Mucosa of stomach (tissue), 1 donor: ENCODE data around the gene GAP43.

ENCODE experiments used
- H3K27me3 ChIP-seq: one replicate; pipeline ENCODE4 v1.7.0; 2013; ENCODE audit warnings: mild to moderate bottlenecking, low read length; ENCODE audit not compliant: control insufficient read depth, insufficient read depth
- H3K36me3 ChIP-seq: one replicate; pipeline ENCODE4 v1.7.0; 2013; ENCODE audit warnings: low read length; ENCODE audit not compliant: control insufficient read depth, insufficient read depth
- H3K4me1 ChIP-seq: one replicate; pipeline ENCODE4 v1.7.0; 2013; ENCODE audit warnings: mild to moderate bottlenecking, low read length; ENCODE audit not compliant: control insufficient read depth, insufficient read depth
- H3K4me3 ChIP-seq: one replicate; pipeline ENCODE4 v1.7.0; 2013; ENCODE audit warnings: low read length
- H3K9ac ChIP-seq: one replicate; pipeline ENCODE4 v1.7.0; 2013; ENCODE audit warnings: mild to moderate bottlenecking, low read length, moderate library complexity
- H3K9me3 ChIP-seq: one replicate; pipeline ENCODE4 v1.7.0; 2013; ENCODE audit warnings: mild to moderate bottlenecking, low read length, moderate library complexity; ENCODE audit not compliant: control insufficient read depth
- donor health status: Pancreatic carcinoma.

The GAP43 gene

GRCh38 chr3:115658032-115658336 is 34.7 kb downstream of the GAP43 start:
- no peaks in the 10 kb centered on the region for H3K36me3 ChIP-seq
- H3K9ac ChIP-seq, result peak overlapping the region; percentile 82
- peaks cover 10% of the 10 kb centered on the region for H3K27me3 ChIP-seq
- peak overlapping the region; percentile 76 for H3K4me3 ChIP-seq
- no peaks in the 10 kb centered on the region for H3K9me3 ChIP-seq
- H3K4me1 ChIP-seq, result peaks cover 5% of the 10 kb centered on the region

- Histone ChIP-seq H3K36me3 (no peaks in the 10 kb centered on the region), H3K9ac (peak overlapping the region; percentile 82), H3K27me3 (peaks cover 10% of the 10 kb centered on the region), H3K4me1 (peaks cover 5% of the 10 kb centered on the region), H3K4me3 (peak overlapping the region; percentile 76), H3K9me3 (no peaks in the 10 kb centered on the region)
Measured at GRCh38 chr3:115658337-115659181, 35.2 kb downstream of the GAP43 start.

- H3K9ac ChIP-seq, result peak overlapping the region; percentile 82
- peaks cover 10% of the 10 kb centered on the region for H3K27me3 ChIP-seq
- no peaks in the 10 kb centered on the region for H3K36me3 ChIP-seq
- no peak overlapping the region for H3K4me3 ChIP-seq
- peaks cover 5% of the 10 kb centered on the region for H3K4me1 ChIP-seq
- no peaks in the 10 kb centered on the region for H3K9me3 ChIP-seq
Measured at GRCh38 chr3:115659253-115660220, 36.2 kb downstream of the GAP43 start.

GRCh38 chr3:115660646-115661337 is 37.5 kb downstream of the GAP43 start:
- H3K36me3 ChIP-seq, result no peaks in the 10 kb centered on the region
- H3K4me1 ChIP-seq, result peaks cover 5% of the 10 kb centered on the region
- H3K27me3 ChIP-seq, result peaks cover 10% of the 10 kb centered on the region
- no peaks in the 10 kb centered on the region for H3K9me3 ChIP-seq
- no peak overlapping the region for H3K4me3 ChIP-seq
- H3K9ac ChIP-seq, result no peak overlapping the region

GRCh38 chr3:115662356-115662755 is 39.0 kb downstream of the GAP43 start:
- Histone ChIP-seq H3K4me1 (peaks cover 5% of the 10 kb centered on the region), H3K9ac (no peak overlapping the region), H3K9me3 (no peaks in the 10 kb centered on the region), H3K4me3 (no peak overlapping the region), H3K27me3 (peaks cover 10% of the 10 kb centered on the region), H3K36me3 (no peaks in the 10 kb centered on the region)

GRCh38 chr3:115663414-115663813 is 40.1 kb downstream of the GAP43 start:
- H3K9ac ChIP-seq, result no peak overlapping the region
- no peak overlapping the region for H3K4me3 ChIP-seq
- H3K27me3 ChIP-seq, result peaks cover 9% of the 10 kb centered on the region
- no peaks in the 10 kb centered on the region for H3K4me1 ChIP-seq
- no peaks in the 10 kb centered on the region for H3K9me3 ChIP-seq
- no peaks in the 10 kb centered on the region for H3K36me3 ChIP-seq

GRCh38 chr3:115666081-115666480 is 42.8 kb downstream of the GAP43 start:
- Histone ChIP-seq H3K9ac (no peak overlapping the region), H3K9me3 (no peaks in the 10 kb centered on the region), H3K36me3 (no peaks in the 10 kb centered on the region), H3K4me1 (no peaks in the 10 kb centered on the region), H3K27me3 (peaks cover 5% of the 10 kb centered on the region), H3K4me3 (no peak overlapping the region)

- H3K4me1 ChIP-seq, result no peaks in the 10 kb centered on the region
- H3K9me3 ChIP-seq, result no peaks in the 10 kb centered on the region
- peaks cover 4% of the 10 kb centered on the region for H3K27me3 ChIP-seq
- H3K9ac ChIP-seq, result no peak overlapping the region
- no peak overlapping the region for H3K4me3 ChIP-seq
- no peaks in the 10 kb centered on the region for H3K36me3 ChIP-seq
Measured at GRCh38 chr3:115666920-115667737, 43.8 kb downstream of the GAP43 start.

GRCh38 chr3:115667738-115668065 is 44.4 kb downstream of the GAP43 start:
- Histone ChIP-seq H3K27me3 (no peaks in the 10 kb centered on the region), H3K9ac (no peak overlapping the region), H3K4me3 (no peak overlapping the region), H3K36me3 (no peaks in the 10 kb centered on the region), H3K4me1 (no peaks in the 10 kb centered on the region), H3K9me3 (no peaks in the 10 kb centered on the region)

GRCh38 chr3:115670911-115671310 is 47.6 kb downstream of the GAP43 start:
- Histone ChIP-seq H3K9me3 (no peaks in the 10 kb centered on the region), H3K27me3 (no peaks in the 10 kb centered on the region), H3K36me3 (no peaks in the 10 kb centered on the region), H3K4me1 (no peaks in the 10 kb centered on the region), H3K9ac (no peak overlapping the region), H3K4me3 (no peak overlapping the region)

- no peaks in the 10 kb centered on the region for H3K9me3 ChIP-seq
- no peaks in the 10 kb centered on the region for H3K27me3 ChIP-seq
- H3K4me1 ChIP-seq, result no peaks in the 10 kb centered on the region
- no peaks in the 10 kb centered on the region for H3K36me3 ChIP-seq
- H3K9ac ChIP-seq, result no peak overlapping the region
- no peak overlapping the region for H3K4me3 ChIP-seq
Measured at GRCh38 chr3:115671761-115672455, 48.6 kb downstream of the GAP43 start.
